ENCODE data around the gene TAS2R41.
"Not testable (repeated sequence)": the region's sequence is repeated elsewhere in the genome, so short reads cannot be mapped to it uniquely, and the experiment has no call there.

The TAS2R41 gene

DNA sequence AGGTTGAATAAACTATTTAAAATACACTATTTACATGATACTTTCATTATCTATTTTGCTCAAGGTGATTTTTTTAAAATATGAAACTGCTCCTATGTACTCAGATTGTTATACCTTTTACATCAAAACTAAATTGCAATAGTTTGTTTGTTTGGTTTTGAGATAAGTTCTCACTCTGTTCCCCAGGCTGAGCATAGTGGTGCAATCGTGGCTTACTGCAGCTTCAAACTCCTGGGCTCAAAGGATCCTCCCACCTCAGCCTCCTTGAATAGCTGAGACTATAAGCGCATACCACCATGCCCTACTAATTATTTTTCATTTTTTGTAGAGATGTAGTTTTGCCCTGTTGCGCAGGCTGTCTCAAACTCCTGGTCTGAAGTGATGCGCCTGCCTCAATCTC, 21.7 kb upstream of the TAS2R41 start:
- in situ Hi-C loops (cut with MboI; ENCODE audit: low sequenced_read_pairs) = no loop called here

DNA sequence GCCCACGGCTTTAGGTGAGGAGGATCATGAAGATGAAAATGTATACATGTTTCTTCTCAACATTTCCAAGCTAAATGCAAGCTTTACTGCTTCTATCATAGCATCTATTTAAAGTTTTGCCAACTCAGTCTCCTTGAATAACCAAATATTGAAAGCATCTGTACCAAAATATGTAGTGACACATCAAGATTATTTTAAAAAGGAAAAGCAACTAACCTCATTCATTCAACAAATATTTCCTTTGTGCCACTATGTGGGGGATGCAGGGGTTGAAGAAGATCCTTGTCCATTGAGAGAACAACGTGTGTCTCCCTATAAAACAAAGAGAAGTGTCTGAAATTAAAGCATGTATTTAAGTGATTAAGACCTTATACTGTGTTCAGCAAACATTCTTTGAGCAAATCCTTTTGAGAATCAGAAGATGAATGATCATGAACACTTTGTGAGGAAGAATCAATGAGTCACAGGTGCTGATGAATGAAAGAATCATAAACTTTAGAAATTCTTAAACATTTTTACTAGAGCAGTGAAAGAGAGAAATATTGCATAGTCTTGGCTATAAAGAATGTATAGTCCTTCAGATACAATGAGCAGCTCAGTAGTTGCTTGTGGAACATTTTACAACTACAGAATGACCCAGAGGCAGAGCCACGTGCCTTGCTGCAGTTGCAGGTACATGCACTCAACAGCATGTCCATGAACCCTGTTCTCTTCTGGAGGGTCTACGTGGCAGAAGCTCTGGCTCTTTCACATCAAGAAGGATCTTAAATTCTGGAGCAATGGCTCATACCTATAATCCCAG, 20.5 kb upstream of the TAS2R41 start:
- in situ Hi-C loops (cut with MboI; ENCODE audit: low sequenced_read_pairs) = no loop called here

DNA sequence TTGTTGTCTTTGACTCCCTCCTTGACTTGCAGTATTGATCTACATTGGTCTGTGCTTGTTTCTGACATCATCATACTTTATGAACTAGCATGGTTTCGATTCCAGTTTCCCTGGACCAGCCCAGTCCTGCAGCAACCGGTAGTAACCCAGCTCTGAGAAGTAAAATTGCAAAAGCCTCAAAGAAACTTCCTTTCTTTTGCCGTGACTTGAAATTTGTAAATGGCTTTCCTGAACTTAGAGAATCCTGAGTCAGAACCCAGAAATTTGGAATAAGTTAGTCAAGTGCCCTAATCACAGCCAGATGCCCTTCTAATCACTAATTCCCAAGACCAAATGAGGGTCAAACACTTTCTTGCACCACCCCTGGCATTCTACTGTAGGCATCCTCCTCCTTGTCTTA, 19.4 kb upstream of the TAS2R41 start:
- in situ Hi-C loops (cut with MboI; ENCODE audit: low sequenced_read_pairs) = no loop called here

DNA sequence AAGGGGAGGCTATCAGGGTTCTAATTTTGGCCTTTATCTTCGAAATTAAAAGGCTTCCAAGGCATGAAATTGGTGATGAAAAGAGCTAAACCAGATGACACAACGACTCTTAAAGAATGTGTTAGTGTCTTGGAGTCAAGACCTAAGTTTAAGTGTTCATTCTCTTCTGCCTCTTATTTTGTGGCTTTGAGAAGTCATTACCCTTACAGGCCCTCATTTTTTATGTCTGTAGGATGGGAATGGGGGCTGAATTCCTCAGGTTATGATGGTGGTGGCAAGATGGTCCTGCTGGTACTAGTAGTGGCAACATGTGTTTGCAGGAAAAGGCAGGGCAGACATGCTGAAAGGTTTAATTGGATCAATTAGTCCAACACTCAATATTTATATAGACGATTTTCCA, 19.0 kb upstream of the TAS2R41 start:
- in situ Hi-C loops (cut with MboI; ENCODE audit: low sequenced_read_pairs) = no loop called here

DNA sequence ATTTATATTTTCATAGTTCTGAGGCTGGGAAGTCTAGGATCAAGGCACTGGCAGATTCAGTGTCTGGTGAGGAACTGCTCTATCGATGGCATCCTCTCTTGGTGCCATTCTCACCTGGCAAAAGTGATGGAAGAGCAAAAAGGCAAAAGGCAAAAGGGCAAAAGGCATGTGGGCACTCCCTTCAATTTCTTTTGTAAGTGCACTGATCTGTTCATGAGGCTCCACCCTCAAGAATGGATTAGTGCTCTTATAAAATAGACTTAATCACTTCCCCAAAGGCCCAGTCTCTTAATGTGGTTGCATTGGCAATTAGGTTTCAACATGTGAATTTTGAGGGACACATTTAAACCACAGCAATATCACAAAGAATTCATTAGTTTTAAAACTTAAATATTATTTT, 18.3 kb upstream of the TAS2R41 start:
- in situ Hi-C loops (cut with MboI; ENCODE audit: low sequenced_read_pairs) = no loop called here

DNA sequence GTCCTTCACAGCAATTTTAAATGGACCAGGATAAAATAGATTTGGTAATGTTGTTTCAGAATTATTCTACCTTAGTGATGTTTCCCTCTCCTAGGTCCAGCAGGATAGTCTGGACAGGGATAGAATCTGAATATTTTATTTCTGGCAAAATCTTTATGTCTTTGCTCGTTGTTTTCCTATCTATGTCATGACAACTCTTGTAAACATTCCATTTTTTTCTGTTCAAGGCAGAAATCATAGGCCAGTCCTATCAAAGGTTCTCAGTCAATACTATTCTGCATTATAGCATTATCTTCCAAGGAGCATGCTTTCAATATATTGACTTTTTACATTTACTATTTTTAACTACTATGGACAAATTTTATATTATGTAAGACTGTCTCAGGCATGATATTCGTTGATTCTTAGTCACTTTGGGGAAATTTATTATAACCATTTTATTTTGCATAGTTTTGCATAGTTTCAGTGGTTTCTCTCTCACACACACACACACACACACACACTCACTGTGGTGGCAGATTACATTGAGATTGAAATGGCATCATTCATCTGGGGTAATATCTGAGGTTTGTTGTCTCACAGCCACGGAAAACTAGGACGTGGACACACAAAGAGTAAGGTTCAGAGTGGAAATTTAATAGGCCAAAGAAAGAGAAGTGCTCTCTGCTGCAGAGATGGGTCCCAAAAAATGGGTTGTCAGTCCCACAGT, 17.2 kb upstream of the TAS2R41 start:
- in situ Hi-C loops (cut with MboI; ENCODE audit: low sequenced_read_pairs) = no loop called here

DNA sequence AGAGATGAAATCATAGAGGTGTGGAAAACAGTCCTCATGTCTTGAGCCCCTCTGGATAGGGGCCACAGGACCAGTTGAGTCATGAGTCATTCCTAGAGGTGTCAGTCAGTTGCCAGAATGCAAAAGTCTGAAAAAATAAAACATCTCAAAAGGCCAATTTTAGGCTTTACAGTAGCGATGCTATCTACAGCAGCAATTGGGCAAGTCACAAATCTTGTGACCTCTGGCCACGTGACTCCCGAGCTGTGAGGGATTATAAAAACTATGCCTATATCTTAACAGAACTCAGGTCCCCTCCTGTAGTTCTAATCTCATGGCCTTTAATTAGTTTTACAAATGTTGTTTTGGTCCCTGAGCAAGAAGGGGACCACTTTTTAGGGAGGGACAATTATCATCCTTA, 15.6 kb upstream of the TAS2R41 start:
- in situ Hi-C loops (cut with MboI; ENCODE audit: low sequenced_read_pairs) = no loop called here

DNA sequence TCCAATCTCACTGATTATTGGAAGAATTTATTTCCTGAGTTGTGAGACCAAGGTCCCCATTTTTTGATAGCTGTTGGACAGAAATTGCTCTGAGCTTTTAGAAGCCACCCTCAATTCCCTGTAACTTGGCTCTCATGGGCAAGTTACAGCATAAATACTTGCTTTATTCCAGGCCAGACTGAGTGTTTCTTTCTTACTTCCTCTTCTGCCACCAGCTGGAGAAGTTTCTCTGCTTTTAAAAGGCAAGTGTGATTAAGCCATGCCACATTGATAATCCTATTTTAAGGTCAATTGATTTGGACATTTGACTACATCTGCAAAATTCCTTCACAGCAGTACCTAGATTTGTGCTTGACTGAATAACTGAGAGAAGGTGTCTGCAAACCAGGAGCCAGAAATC, 14.1 kb upstream of the TAS2R41 start:
- in situ Hi-C loops (cut with MboI; ENCODE audit: low sequenced_read_pairs) = no loop called here

DNA sequence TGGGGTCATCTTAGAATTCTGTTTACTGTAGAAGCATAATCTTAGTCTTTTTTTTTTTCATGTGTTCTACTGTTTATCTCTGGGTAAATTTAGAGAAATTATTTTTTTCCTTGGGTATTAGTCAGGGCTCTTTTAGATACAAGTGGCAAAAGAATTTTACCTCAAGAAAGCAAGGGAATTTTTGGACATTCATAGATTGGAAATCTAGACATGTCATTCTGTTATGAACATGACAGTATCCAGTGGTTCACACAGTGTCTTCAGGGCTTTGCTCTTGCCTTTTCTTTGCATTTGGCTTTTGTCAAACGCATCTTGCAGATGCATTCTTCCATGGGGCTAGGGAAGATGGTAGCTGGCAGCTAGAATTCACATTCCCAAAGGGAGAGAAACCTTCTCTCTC, 13.7 kb upstream of the TAS2R41 start:
- in situ Hi-C loops (cut with MboI; ENCODE audit: low sequenced_read_pairs) = no loop called here

DNA sequence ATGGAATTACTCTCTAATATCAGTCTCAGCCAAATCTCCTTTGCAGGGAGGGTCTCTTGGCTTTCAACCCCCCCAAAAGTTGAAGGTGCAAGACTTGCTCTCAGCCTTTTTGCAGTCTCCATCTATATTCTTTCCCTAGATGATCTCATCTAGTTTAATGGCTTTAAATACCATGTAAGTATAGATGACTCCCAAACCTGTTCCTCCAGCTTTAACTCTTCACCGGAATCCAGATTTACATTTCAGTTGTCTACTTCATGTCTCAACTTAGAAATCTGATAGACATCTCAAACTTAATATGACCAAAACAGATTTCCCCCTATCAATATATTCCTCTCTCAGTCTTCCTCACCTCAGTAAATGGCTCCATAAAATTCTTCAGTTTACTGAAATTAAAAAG, 9.9 kb upstream of the TAS2R41 start:
- in situ Hi-C loops (cut with MboI; ENCODE audit: low sequenced_read_pairs) = no loop called here

DNA sequence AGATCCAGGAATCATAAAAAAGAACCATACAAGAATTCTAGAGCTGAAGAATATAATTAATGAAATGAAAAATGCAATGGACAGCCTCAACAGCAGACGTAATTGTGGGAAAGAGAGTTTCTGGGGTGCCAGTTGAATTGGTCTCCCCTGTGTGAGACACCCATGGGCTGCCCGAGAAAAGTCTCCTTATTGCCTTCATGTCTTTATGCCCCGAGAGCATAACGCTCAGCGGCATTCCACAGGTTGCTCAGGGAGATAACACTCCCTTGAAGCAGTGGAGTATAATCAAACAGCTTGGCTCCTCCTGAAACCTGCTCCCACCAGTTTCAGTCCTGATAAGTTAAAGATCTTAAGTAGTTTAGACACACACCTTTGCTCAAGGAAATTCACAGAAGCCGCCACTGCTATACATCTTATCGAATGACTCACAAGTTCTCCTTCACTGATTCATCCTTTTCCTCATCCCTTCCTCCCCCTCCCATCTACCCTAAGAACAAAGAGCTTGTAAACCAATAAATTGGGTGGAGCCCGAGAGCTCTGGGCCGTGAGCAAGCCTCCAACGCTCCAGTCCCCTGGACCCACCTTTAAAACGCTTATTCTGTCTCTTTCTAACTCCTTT, 5.5 kb upstream of the TAS2R41 start:
- in situ Hi-C loops (cut with MboI; ENCODE audit: low sequenced_read_pairs) = not testable (repeated sequence)

DNA sequence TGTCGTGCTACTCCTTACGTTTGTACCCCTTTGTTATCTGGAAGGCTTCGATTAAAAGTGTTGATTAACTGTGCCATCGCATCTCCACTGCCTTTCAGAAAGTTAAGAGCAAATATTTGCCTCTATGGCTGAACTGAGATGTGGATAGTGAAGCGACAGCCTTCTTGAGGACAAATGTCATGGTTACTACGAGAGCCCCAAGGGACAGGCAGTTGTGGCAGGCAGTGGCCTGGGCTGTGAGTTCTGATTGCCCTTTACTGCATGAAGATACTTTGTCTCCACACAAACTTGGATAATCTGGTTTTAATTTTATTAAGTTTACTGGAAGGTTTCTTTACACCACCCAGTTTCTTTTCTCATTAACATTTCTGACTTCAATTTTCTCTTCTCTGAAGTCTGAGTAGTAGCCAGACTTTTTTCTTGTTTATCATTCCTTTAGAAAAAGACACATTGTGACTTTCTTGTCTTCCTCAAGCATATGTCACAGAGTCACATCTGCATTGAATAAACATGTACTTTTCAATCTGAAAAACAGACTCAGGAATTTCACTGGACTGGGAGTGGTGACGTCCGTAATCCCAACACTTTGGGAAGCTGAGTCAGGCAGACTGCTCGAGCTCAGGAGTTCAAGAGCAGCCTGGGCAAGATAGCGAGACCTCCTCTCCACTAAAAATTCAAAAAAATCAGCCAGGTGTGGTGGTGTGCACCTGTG, 1.5 kb downstream of the TAS2R41 start:
- in situ Hi-C loops (cut with MboI; ENCODE audit: low sequenced_read_pairs) = no loop called here

DNA sequence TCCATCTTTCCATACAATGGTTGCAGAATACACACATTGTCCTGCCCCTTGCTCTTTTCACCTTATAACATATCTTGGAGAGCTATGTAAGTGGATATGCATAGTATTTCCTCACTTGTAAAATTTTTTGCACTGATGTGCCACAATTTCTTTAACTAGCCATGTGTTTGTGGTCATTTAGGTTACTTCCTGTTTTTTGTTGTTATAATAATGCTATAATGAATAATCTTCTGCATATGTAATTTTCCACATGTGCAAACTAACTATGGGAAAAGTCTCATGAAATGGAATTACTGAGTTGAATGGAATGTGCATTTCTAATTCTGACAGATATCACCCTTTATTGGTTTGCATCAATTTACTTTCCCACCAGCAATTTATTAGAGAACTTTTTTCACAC, 2.8 kb downstream of the TAS2R41 start:
- in situ Hi-C loops (cut with MboI; ENCODE audit: low sequenced_read_pairs) = no loop called here

DNA sequence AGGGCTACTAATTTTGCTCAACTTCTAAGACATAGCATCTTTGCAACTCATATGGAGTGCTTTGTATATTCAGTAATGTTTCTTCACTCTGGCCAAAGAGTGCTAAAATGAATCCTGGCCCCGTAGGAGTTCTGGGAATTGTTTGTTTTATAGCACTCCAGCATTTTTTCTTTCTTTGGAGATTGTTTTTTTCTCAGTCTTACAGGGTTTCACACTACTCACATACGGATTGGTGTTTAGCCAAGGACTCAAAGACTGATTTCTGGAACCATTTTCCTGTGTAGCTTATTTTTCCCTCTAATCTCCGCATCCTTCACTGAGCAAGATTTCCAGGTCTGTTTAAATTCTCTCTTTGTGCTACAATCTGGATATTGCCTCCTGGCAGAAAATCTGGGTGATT, 6.4 kb downstream of the TAS2R41 start:
- in situ Hi-C loops (cut with MboI; ENCODE audit: low sequenced_read_pairs) = no loop called here

DNA sequence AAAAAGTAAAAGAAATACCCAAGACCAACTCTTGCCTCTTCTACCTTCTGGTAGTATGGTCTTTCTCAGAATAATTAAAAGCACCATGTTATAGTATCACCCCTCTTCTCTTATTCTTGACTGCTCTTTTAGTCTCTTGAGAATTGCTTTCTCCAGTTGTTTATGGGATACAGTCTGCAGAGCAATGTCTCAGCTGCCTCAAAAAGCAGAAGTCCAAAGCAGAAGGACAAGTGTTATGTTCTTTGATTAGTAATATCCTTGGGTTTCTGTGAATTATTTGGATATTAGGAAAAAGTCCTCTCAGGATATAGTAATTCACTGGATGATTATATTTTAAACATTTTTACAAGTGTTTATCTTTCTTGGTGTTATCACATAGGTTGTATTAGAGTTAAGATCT, 7.4 kb downstream of the TAS2R41 start:
- in situ Hi-C loops (cut with MboI; ENCODE audit: low sequenced_read_pairs) = no loop called here

DNA sequence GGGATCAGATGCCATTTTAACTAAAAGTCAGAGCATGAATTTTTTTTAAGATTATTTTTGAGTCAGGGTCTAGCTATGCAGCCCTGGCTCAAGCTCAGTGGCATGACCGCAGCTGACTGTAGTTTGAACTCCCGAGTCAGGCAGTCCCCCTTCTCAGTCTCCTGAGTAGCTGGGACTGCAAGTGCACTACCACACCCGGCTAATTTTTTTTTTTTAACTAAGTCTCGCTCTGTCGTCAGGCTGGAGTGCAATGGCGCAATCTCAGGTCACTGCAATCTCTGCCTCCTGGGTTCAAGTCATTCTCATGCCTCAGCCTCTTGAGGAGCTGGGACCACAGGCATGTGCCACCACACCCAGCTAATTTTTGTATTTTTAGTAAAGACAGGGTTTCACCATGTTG, 7.8 kb downstream of the TAS2R41 start:
- in situ Hi-C loops (cut with MboI; ENCODE audit: low sequenced_read_pairs) = no loop called here

DNA sequence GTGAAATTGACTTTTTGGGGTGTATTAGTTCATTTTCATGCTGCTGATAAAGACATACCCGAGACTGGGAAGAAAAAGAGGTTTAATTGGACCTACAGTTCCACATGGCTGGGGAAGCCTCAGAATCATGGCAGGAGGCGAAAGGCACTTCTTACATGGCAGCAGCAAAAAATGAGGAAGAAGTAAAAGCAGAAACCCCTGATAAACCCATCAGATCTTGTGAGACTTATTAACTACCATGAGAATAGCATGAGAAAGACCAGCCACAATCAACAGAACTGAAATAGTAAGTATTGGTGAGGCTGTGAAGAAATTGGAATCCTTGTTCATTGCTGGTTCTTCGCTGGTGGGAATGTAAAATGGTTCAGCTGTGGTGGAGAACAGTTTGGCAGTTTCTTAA, 8.6 kb downstream of the TAS2R41 start:
- in situ Hi-C loops (cut with MboI; ENCODE audit: low sequenced_read_pairs) = not testable (repeated sequence)

DNA sequence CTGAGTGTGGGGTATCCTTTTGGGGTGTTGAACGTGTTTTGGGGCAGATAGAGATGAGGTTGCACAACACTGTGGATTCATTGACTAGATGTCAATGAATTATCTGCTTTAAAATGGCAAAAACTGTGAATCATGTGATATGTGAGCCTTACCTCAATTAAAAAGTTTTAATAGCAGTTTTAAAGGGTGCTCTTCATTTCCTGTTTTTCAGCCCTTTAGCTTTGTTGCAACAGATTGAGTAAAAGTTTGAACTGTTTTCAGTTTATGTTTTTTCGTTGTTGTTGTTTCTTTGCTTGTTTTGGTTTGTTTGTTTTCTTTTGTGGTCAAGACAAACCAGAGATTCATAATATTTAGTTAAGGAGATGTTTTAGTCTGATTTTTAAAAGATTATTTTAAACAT, 9.4 kb downstream of the TAS2R41 start:
- in situ Hi-C loops (cut with MboI; ENCODE audit: low sequenced_read_pairs) = no loop called here

DNA sequence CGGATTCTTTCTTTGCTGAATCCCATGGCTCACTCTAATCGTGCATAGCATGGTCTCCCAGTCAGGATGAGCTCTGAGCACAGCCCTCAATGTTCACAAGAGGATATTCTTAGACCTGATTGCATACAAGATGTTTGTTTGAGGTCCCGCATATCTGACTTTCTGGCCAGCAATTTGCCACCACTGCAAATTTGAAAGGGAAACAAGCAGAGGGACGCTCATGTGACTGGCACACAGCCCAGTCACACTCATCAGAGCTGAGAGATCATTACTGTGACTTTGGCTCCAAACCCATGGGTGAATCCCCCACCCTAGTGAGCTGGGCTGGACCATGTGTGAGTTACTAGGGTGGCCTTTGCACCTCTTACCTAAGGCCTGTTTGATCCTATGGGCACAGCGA, 9.9 kb downstream of the TAS2R41 start:
- in situ Hi-C loops (cut with MboI; ENCODE audit: low sequenced_read_pairs) = no loop called here

DNA sequence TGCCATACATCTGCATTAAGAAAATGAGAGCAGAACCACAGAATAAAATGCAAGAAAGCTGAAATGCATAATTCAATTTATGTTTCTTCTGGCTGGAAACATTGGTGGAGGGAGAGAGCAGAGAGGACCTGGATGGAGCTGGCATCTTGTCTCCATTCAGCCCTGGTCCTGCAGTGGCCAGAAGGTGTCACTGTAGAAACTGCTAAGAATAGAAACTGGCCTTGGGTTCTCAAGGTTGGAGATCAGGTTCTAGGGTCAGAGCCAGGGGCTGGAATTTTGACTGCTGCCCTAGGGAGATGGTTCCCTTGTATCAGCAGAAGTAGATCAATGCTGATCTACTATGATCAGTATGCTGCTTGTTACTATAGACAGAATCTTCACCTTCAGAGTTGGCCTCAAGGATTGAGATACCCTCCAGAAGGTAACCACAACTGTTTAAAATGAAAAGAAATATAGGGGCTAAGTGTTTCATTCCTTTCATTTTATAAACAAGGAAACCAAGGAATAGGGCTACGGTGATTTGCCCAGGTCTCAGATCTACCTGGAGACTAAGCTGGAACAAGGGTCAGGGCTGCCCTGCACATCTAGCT, 13.1 kb downstream of the TAS2R41 start:
- in situ Hi-C loops (cut with MboI; ENCODE audit: low sequenced_read_pairs) = no loop called here

DNA sequence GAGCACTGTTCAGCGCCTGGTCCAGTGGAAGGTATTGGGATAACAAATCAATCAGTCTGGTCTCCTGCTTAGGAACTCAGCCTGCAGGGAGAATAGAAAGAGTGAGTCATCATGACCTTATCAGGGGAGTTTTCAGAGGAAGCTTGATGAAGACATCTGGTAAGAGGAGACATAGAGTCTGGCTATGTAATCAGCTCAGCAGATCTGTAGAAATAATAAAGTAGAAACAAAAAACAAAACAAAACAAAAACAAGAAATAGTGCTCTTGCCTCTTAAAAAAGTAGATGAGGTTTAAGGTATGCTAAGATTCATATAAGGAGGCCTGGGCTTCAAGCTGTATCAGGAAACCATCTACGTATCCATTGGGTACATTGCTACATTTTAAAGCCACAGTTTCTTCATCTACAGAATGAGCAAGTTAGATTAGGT, 14.4 kb downstream of the TAS2R41 start:
- in situ Hi-C loops (cut with MboI; ENCODE audit: low sequenced_read_pairs) = no loop called here
